Ishikawa (cell line): ENCODE measurements around the gene SPON2.

Experiments
- CEBPB ChIP-seq: IDR thresholded peaks from 2 replicates; pipeline ENCODE4 v1.6.1; 2012
- CREB1 ChIP-seq: IDR thresholded peaks from 2 replicates; pipeline ENCODE4 v1.6.1; 2012; ENCODE audit warnings: low read depth
- EGR1 ChIP-seq: IDR thresholded peaks from 2 replicates; pipeline ENCODE4 v1.6.1; 2012
- EP300 ChIP-seq: IDR thresholded peaks from 2 replicates; pipeline ENCODE4 v1.6.1; 2012; ENCODE audit warnings: borderline replicate concordance
- FOXM1 ChIP-seq: IDR thresholded peaks from 2 replicates; pipeline ENCODE4 v1.6.1; 2012; ENCODE audit warnings: low read depth, borderline replicate concordance
- NFIC ChIP-seq: IDR thresholded peaks from 2 replicates; pipeline ENCODE4 v1.6.1; 2012
- RAD21 ChIP-seq: IDR thresholded peaks from 2 replicates; pipeline ENCODE4 v1.6.1; 2012; ENCODE audit warnings: low read depth
- TAF1 ChIP-seq: IDR thresholded peaks from 2 replicates; pipeline ENCODE4 v1.6.1; 2012; ENCODE audit warnings: low read depth, mild to moderate bottlenecking
- TCF12 ChIP-seq: IDR thresholded peaks from 2 replicates; pipeline ENCODE4 v1.6.1; 2012; ENCODE audit warnings: low read depth
- TEAD4 ChIP-seq: IDR thresholded peaks from 2 replicates; pipeline ENCODE4 v1.6.1; 2012
- YY1 ChIP-seq: IDR thresholded peaks from 2 replicates; pipeline ENCODE4 v1.6.1; 2012; ENCODE audit warnings: low read depth
- ZBTB7A ChIP-seq: IDR thresholded peaks from 2 replicates; pipeline ENCODE4 v1.6.1; 2012; ENCODE audit warnings: low read depth
- TF ChIP-seq, protein P1 (sequence below): IDR thresholded peaks from 2 replicates; pipeline ENCODE4 v1.6.1; 2012
- TF ChIP-seq, protein P2 (sequence below): IDR thresholded peaks from 2 replicates; pipeline ENCODE4 v1.6.1; 2012; ENCODE audit warnings: low read depth, mild to moderate bottlenecking
- TF ChIP-seq, protein P3 (sequence below): IDR thresholded peaks from 2 replicates; pipeline ENCODE4 v1.6.1; 2012

The SPON2 gene

GRCh38 chr4:1172971-1173757 is 781 bp upstream of the SPON2 start:
- TF ChIP-seq ZBTB7A (no peak), RAD21 (no peak), EGR1 (no peak), NFIC (no peak), FOXM1 (no peak), CREB1 (no peak), EP300 (no peak), CEBPB (no peak), TAF1 (no peak), TCF12 (no peak)
- TF ChIP-seq, protein P1, sequence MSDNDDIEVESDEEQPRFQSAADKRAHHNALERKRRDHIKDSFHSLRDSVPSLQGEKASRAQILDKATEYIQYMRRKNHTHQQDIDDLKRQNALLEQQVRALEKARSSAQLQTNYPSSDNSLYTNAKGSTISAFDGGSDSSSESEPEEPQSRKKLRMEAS, result no peak

DNA sequence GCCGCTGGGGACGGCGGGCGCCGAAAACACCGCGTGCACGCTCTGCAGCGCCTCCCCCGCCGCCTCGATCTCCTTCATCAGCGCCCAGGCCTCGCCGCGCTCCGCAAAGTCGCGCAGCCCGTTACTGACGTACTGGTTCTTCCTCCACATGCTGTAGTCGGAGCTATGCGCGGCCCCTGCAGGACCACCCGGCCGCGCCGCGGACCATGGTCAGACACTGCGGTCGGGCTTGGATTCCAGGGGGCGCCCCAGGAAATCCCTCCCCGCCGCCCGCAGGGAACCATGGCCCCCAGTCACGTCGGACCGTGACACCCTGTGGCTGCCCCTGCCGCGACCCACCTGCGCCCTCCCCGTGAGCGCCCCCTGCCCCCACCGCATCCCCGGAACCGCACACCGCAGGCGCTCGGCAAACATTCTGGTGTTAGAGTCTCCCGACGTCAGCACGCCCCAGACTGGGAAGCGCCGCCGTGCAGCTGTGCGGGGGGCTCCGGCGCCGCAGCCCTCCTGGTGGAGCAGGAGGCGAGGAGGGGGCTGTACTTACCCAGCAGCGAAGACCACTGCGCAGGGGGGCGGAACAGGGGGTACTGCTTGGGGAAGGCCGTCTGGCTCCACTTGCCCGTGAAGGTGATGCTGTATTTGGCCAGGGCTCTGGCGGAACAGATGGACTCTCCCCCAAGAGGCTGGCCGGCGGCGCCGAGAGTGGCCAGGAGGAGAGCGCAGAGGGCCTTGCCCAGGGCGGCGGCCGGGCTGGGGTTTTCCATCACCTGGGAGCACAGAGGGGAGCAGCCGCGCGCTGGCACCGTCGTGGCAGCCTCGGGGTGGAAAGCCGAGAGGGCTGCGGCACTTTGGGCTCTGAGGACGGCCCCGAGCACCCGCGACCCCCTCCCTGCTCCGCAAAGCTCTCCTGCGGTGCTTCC is 814 bp downstream of the SPON2 start:
- TF ChIP-seq TEAD4 (no peak), YY1 (no peak), CEBPB (no peak), EGR1 (no peak), TAF1 (no peak), EP300 (no peak), NFIC (no peak), RAD21 (no peak), TCF12 (no peak), ZBTB7A (no peak), FOXM1 (no peak), CREB1 (no peak)
- TF ChIP-seq, protein P1, result no peak
- TF ChIP-seq, protein P2, sequence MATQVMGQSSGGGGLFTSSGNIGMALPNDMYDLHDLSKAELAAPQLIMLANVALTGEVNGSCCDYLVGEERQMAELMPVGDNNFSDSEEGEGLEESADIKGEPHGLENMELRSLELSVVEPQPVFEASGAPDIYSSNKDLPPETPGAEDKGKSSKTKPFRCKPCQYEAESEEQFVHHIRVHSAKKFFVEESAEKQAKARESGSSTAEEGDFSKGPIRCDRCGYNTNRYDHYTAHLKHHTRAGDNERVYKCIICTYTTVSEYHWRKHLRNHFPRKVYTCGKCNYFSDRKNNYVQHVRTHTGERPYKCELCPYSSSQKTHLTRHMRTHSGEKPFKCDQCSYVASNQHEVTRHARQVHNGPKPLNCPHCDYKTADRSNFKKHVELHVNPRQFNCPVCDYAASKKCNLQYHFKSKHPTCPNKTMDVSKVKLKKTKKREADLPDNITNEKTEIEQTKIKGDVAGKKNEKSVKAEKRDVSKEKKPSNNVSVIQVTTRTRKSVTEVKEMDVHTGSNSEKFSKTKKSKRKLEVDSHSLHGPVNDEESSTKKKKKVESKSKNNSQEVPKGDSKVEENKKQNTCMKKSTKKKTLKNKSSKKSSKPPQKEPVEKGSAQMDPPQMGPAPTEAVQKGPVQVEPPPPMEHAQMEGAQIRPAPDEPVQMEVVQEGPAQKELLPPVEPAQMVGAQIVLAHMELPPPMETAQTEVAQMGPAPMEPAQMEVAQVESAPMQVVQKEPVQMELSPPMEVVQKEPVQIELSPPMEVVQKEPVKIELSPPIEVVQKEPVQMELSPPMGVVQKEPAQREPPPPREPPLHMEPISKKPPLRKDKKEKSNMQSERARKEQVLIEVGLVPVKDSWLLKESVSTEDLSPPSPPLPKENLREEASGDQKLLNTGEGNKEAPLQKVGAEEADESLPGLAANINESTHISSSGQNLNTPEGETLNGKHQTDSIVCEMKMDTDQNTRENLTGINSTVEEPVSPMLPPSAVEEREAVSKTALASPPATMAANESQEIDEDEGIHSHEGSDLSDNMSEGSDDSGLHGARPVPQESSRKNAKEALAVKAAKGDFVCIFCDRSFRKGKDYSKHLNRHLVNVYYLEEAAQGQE, result no peak
- TF ChIP-seq, protein P3, sequence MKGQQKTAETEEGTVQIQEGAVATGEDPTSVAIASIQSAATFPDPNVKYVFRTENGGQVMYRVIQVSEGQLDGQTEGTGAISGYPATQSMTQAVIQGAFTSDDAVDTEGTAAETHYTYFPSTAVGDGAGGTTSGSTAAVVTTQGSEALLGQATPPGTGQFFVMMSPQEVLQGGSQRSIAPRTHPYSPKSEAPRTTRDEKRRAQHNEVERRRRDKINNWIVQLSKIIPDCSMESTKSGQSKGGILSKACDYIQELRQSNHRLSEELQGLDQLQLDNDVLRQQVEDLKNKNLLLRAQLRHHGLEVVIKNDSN, result no peak

- TF ChIP-seq TAF1, result no peak
- TF ChIP-seq EGR1, result no peak
- no peak for TF ChIP-seq NFIC
- no peak for TF ChIP-seq CREB1
- TF ChIP-seq ZBTB7A, result no peak
- no peak for TF ChIP-seq FOXM1
- TF ChIP-seq EP300, result no peak
- TF ChIP-seq, protein P1, result no peak
- no peak for TF ChIP-seq TCF12
- TF ChIP-seq TEAD4, result no peak
- TF ChIP-seq CEBPB, result no peak
- TF ChIP-seq, protein P2, result no peak
- TF ChIP-seq, protein P3, result no peak
- no peak for TF ChIP-seq RAD21
- no peak for TF ChIP-seq YY1
Observed at GRCh38 chr4:1170976-1171310, 1.4 kb downstream of the SPON2 start.

DNA sequence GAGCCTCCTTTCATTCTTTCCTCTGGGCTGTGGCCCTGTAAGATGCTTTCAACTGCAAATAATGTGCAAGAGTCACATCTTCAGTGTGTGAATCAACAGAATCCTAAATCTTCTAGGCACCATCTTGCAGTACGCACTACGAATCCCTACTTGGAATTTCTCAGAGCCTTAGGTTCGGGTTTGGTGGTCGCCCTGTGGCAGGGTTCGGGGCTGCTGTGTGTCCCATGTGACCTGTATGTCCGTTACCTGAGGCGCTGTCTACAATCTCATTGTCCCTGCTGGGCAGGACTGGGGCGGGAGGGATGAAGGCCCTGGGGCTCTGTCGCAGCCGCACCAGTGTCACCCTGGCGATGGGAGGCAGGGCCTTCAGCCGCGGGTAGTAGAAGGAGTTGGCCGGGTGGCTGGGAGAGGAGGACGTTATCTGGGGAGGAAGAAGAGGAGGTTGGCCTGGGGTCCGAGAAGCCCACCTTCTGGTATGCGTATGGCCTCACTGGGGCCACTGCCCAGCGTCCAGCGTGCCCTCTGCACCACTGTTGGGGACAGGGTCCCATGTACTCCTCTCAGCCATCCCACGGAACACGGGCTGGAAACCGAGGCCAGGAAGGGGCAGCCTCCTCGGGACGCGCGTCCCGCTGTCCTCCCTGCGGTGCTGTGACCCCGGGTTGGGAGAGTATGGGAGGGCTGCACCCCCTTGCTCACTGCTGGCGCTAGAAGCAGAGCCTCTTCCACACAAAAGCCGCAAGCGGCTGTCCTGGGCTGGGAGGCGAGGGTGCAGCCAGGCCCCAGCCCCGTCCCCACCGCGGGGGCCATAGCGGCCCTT is 2.0 kb downstream of the SPON2 start:
- no peak for TF ChIP-seq TCF12
- TF ChIP-seq YY1, result no peak
